Fibroblast of lung (primary cell): ENCODE measurements around the gene CHTF8.

Experiments
- EZH2 ChIP-seq: IDR thresholded peaks from 2 replicates; pipeline ENCODE4 v1.5.1; 2012; ENCODE audit warnings: low read length, control low read depth, mild to moderate bottlenecking; ENCODE audit errors: missing control alignments
- TF ChIP-seq, protein P1 (sequence below), 2 donors: IDR thresholded peaks in 1 of 2; conservative IDR thresholded peaks in 1 of 2; 1 replicate in 1 of 2; 2 replicates in 1 of 2; pipeline ENCODE4 v1.5.1; 2011 to 2012; ENCODE audit warnings: low read length in 2 of 2, control low read depth in 1 of 2, inconsistent platforms in 1 of 2, low read depth in 1 of 2, mild to moderate bottlenecking in 1 of 2

DNA sequence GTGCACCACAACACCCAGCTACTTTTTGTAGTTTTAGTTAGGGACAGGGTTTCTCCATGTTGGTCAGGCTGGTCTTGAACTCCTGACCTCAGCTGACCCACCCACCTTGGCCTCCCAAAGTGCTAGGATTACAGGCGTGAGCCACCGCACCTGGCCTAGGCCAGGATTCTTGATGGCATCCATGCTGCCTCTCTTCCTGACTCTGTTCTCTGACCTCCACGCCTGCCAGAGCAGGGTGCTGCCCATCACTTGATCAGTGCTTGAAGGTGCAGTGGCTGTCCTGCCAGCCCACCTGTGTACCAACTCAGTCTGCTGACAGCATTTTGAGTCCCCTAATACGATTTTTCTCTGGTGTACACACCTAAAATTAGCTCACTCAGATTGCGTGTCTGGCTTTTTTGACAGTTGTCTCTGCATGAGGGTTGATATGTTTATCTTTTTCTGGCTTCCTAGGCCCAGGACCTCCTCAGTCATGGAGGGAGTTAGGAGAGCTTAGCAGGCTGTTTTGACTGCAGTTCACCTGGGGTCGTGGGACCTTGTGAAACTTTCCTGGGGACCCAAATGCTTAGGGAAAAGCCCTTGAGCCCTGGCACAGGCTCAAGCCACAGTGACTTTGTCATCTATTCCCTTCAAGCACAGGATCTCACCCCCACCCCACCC, 21.0 kb downstream of the CHTF8 start:
- TF ChIP-seq, protein P1, sequence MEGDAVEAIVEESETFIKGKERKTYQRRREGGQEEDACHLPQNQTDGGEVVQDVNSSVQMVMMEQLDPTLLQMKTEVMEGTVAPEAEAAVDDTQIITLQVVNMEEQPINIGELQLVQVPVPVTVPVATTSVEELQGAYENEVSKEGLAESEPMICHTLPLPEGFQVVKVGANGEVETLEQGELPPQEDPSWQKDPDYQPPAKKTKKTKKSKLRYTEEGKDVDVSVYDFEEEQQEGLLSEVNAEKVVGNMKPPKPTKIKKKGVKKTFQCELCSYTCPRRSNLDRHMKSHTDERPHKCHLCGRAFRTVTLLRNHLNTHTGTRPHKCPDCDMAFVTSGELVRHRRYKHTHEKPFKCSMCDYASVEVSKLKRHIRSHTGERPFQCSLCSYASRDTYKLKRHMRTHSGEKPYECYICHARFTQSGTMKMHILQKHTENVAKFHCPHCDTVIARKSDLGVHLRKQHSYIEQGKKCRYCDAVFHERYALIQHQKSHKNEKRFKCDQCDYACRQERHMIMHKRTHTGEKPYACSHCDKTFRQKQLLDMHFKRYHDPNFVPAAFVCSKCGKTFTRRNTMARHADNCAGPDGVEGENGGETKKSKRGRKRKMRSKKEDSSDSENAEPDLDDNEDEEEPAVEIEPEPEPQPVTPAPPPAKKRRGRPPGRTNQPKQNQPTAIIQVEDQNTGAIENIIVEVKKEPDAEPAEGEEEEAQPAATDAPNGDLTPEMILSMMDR (conservative IDR thresholded peaks at IDR 0.05 in 1 of 2, IDR thresholded peaks at IDR 0.05 in 1 of 2; ENCODE audit: low read depth in 1 of 2, low read length in 2 of 2) = no peak
- TF ChIP-seq EZH2 = no peak
